Peyer's patch (tissue), 4 donors: ENCODE results near the gene FGD1.

Source experiments
- POLR2A ChIP-seq, 2 donors: fragments of 450-650 bp; IDR thresholded peaks; one replicate each; pipeline ENCODE4 v1.5.1; 2017; ENCODE audit warnings: antibody characterized with exemption in 2 of 2, mild to moderate bottlenecking in 2 of 2, moderate library complexity in 2 of 2
- TF ChIP-seq, protein P1 (sequence below), 6 experiments: fragments of 450-650 bp in 4 of 6; fragments of 200-600 bp in 2 of 6; sonication (generic) in 1 of 6; IDR thresholded peaks; one replicate each; pipeline ENCODE4 v1.5.1; 2017 to 2019; ENCODE audit warnings: antibody characterized with exemption in 6 of 6, mild to moderate bottlenecking in 3 of 6, moderate library complexity in 1 of 6

DNA sequence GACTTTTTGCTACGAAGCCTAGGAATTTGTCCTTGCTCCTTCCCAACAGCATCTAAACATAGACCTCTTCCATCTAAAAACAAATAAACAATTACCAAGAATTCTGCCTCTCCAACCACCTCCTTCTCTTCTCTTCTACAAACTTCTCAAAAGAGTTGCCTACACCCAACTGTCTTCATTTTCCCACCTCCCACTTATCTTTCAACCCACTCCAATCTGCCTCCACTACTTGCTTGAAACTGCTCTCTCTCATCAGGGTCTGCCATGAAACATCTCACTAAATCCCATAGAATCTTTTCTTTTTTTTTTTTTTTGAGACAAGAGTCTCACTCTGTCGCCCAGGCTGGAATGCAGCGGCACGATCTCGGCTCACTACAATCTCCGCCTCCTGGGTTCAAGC is 902 bp upstream of the FGD1 start:
- TF ChIP-seq POLR2A (IDR thresholded peaks at IDR 0.05), result no peak
- TF ChIP-seq, protein P1, sequence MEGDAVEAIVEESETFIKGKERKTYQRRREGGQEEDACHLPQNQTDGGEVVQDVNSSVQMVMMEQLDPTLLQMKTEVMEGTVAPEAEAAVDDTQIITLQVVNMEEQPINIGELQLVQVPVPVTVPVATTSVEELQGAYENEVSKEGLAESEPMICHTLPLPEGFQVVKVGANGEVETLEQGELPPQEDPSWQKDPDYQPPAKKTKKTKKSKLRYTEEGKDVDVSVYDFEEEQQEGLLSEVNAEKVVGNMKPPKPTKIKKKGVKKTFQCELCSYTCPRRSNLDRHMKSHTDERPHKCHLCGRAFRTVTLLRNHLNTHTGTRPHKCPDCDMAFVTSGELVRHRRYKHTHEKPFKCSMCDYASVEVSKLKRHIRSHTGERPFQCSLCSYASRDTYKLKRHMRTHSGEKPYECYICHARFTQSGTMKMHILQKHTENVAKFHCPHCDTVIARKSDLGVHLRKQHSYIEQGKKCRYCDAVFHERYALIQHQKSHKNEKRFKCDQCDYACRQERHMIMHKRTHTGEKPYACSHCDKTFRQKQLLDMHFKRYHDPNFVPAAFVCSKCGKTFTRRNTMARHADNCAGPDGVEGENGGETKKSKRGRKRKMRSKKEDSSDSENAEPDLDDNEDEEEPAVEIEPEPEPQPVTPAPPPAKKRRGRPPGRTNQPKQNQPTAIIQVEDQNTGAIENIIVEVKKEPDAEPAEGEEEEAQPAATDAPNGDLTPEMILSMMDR (IDR thresholded peaks at IDR 0.05), result no peak
